NCI-H460 (cell line): ENCODE results near the gene CCSER1. TPM values are rescaled to one million over a fixed set of nuclear protein-coding genes. Genes with fewer than 3 reads are reported as not detected.
"Not testable (repeated sequence)": the region's sequence is repeated elsewhere in the genome, so short reads cannot be mapped to it uniquely, and the experiment has no call there.

Experiments used
- DNase-seq: peaks from one replicate; pipeline ENCODE4 v3.0.0-alpha.2; 2016; ENCODE audit warnings: low read depth; ENCODE audit errors: extremely low read depth
- total RNA-seq: library from RNA; depleted of rRNA; stranded (reverse); fragments of >200 nt; shearing (Covaris generic); gene quantifications from 2 replicates; pipeline ENCODE4 v1.2.3, GENCODE V29; 2014

CCSER1 gene
- total RNA-seq, 1 experiment from 2014 or later = 1.1 TPM

GRCh38 chr4:90641861-90642599 is 514.8 kb downstream of the CCSER1 start:
- no peak for DNase-seq

GRCh38 chr4:90643156-90643555 is 516.0 kb downstream of the CCSER1 start:
- no peak for DNase-seq

- no peak for DNase-seq
Observed at GRCh38 chr4:90648311-90648710, 521.1 kb downstream of the CCSER1 start.

GRCh38 chr4:90648791-90649190 is 521.6 kb downstream of the CCSER1 start:
- DNase-seq = no peak

GRCh38 chr4:90660672-90661071 is 533.5 kb downstream of the CCSER1 start:
- no peak for DNase-seq

GRCh38 chr4:90670183-90670582 is 543.0 kb downstream of the CCSER1 start:
- DNase-seq = no peak

GRCh38 chr4:90689739-90690138 is 562.5 kb downstream of the CCSER1 start:
- DNase-seq = no peak

- no peak for DNase-seq
Observed at GRCh38 chr4:90695411-90695810, 568.2 kb downstream of the CCSER1 start.

GRCh38 chr4:90705501-90705900 is 578.3 kb downstream of the CCSER1 start:
- not testable (repeated sequence) for DNase-seq

- DNase-seq = no peak
Observed at GRCh38 chr4:90715242-90715641, 588.0 kb downstream of the CCSER1 start.

- no peak for DNase-seq
Observed at GRCh38 chr4:90718931-90719330, 591.7 kb downstream of the CCSER1 start.

GRCh38 chr4:90727938-90728337 is 600.7 kb downstream of the CCSER1 start:
- no peak for DNase-seq

- DNase-seq = no peak
Observed at GRCh38 chr4:90730752-90731151, 603.6 kb downstream of the CCSER1 start.

- DNase-seq = no peak
Observed at GRCh38 chr4:90733211-90733610, 606.0 kb downstream of the CCSER1 start.

- no peak for DNase-seq
Observed at GRCh38 chr4:90745176-90745575, 618.0 kb downstream of the CCSER1 start.

- no peak for DNase-seq
Observed at GRCh38 chr4:90753068-90753467, 625.9 kb downstream of the CCSER1 start.

GRCh38 chr4:90757534-90758060 is 630.4 kb downstream of the CCSER1 start:
- no peak for DNase-seq

GRCh38 chr4:90760059-90760458 is 632.9 kb downstream of the CCSER1 start:
- DNase-seq = no peak

- DNase-seq = no peak
Observed at GRCh38 chr4:90766837-90767236, 639.6 kb downstream of the CCSER1 start.

- no peak for DNase-seq
Observed at GRCh38 chr4:90769251-90769650, 642.1 kb downstream of the CCSER1 start.

GRCh38 chr4:90780193-90780592 is 653.0 kb downstream of the CCSER1 start:
- DNase-seq = no peak

GRCh38 chr4:90786602-90787001 is 659.4 kb downstream of the CCSER1 start:
- no peak for DNase-seq

GRCh38 chr4:90792696-90793095 is 665.5 kb downstream of the CCSER1 start:
- DNase-seq = no peak
